PFSK-1 (cell line): ENCODE measurements around the gene RPGRIP1L.

Experiments
- FOXP2 ChIP-seq: optimal IDR thresholded peaks from 2 replicates; pipeline ENCODE3; 2011; ENCODE audit warnings: borderline replicate concordance, control low read depth, inconsistent platforms; ENCODE audit not compliant: insufficient read depth; ENCODE audit errors: extremely low read length, extremely low read depth
- POLR2AphosphoS5 ChIP-seq: IDR thresholded peaks from 2 replicates; pipeline ENCODE4 v1.6.1; 2012; ENCODE audit warnings: low read depth, mild to moderate bottlenecking, control low read depth, low read length, moderate library complexity
- REST ChIP-seq, 2 experiments: IDR thresholded peaks; 2 replicates each; pipeline versions ENCODE4 v1.6.1 to v1.8.0; 2011 to 2012; ENCODE audit warnings: low read depth in 2 of 2, low read length in 2 of 2, control low read depth in 1 of 2, inconsistent platforms in 1 of 2, mild to moderate bottlenecking in 1 of 2, moderate library complexity in 1 of 2; ENCODE audit not compliant: insufficient read depth in 1 of 2
- SIN3A ChIP-seq: IDR thresholded peaks from 2 replicates; pipeline ENCODE4 v1.6.1; 2012; ENCODE audit warnings: mild to moderate bottlenecking, low read length, moderate library complexity, borderline replicate concordance; ENCODE audit not compliant: insufficient read depth
- TAF1 ChIP-seq: IDR thresholded peaks from 2 replicates; pipeline ENCODE4 v1.6.1; 2012; ENCODE audit warnings: low read length, control low read depth, borderline replicate concordance; ENCODE audit not compliant: insufficient read depth

RPGRIP1L gene

DNA sequence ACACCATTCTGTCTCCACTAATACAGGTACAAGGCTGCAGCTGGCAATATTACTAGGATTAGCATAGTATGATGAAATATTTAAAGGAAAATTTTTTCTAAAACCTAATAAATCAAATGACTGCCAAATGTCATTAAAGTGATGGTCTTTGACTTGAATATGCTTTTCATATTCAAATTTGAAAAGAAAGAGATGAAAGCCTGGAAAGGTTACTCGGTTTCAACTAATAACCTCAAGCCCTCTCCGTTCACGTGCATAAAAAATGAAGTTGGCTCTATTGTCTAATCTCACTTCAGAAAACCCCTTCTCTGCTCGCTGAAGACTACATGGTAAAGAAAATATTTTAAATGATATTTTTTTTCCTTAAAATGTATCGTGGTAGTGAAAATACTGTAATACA is 83.2 kb downstream of the RPGRIP1L start:
- TF ChIP-seq POLR2AphosphoS5 (no peak), SIN3A (no peak), REST (IDR thresholded peaks at IDR 0.05; ENCODE audit: insufficient read depth in 1 of 2, low read depth in 2 of 2, low read length in 2 of 2) (no peak), FOXP2 (no peak), TAF1 (no peak)

- TF ChIP-seq POLR2AphosphoS5 (no peak), TAF1 (no peak), REST (IDR thresholded peaks at IDR 0.05; ENCODE audit: insufficient read depth in 1 of 2, low read depth in 2 of 2, low read length in 2 of 2) (no peak), FOXP2 (no peak), SIN3A (no peak)
Observed at GRCh38 chr16:53619235-53619634, 84.4 kb downstream of the RPGRIP1L start.

- no peak for TF ChIP-seq FOXP2
- no peak for TF ChIP-seq TAF1
- TF ChIP-seq POLR2AphosphoS5, result no peak
- no peak for TF ChIP-seq SIN3A
- TF ChIP-seq REST (IDR thresholded peaks at IDR 0.05; ENCODE audit: insufficient read depth in 1 of 2, low read depth in 2 of 2, low read length in 2 of 2), result no peak
Observed at GRCh38 chr16:53614346-53614745, 89.3 kb downstream of the RPGRIP1L start.

- TF ChIP-seq FOXP2 (no peak), REST (IDR thresholded peaks at IDR 0.05; ENCODE audit: insufficient read depth in 1 of 2, low read depth in 2 of 2, low read length in 2 of 2) (no peak), SIN3A (no peak), TAF1 (no peak), POLR2AphosphoS5 (no peak)
Observed at GRCh38 chr16:53612003-53612402, 91.7 kb downstream of the RPGRIP1L start.

DNA sequence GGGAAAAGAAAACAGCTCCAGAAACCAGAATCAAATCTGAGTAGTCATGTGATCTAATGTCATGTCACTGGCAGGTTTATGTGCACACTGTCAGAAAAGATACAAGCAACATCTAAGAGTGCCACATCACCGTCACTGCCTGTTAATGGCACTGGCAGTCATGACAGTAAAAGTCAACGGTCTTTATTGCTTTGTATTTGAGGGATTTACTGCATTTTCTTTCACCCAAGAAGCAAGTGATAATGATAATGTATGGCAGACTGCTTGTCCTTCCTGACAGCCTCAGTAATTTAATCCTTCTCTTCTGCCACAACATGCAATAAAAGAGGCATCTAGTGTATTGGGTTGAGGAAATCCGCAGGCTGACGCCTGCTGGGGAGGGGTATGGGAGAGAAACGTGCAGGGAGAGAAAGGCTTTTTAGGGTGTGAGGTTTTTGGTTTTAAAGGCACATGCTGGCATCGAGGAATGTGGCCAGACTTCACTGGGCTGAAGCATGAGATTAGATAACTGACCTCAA is 92.4 kb downstream of the RPGRIP1L start:
- TF ChIP-seq POLR2AphosphoS5, result no peak
- no peak for TF ChIP-seq SIN3A
- no peak for TF ChIP-seq TAF1
- TF ChIP-seq REST (IDR thresholded peaks at IDR 0.05; ENCODE audit: insufficient read depth in 1 of 2, low read depth in 2 of 2, low read length in 2 of 2), result no peak
- no peak for TF ChIP-seq FOXP2
